Activated naive CD4-positive, alpha-beta T cell treated with anti-CD3 and anti-CD28 coated beads for 36 hours (primary cell): ENCODE measurements around the gene GOLGA1. TPM values are rescaled to one million over a fixed set of nuclear protein-coding genes. Genes with fewer than 3 reads are reported as not detected.

Experiments used
- total RNA-seq, 2 experiments: library from RNA; stranded (reverse); gene quantifications; one replicate each; pipeline ENCODE4 v1.2.3, GENCODE V29; 2021

The GOLGA1 gene
- total RNA-seq, 2 experiments from 2014 or later: 14.3 to 15.8 TPM

Other genes starting within 250 kb of the GOLGA1 start
- 1 to 10 TPM; 1.8 TPM for gene NR6A1, start 169.8 kb downstream of the GOLGA1 start, total RNA-seq
- not detected for gene OLFML2A, start 163.9 kb downstream of the GOLGA1 start, total RNA-seq
- gene WDR38, start 87.6 kb downstream of the GOLGA1 start, total RNA-seq: not detected
- gene RPL35, start 79.1 kb downstream of the GOLGA1 start, total RNA-seq: 1,000 to 10,000 TPM; 2,701 to 2,729 TPM
- gene ARPC5L, start 79.0 kb downstream of the GOLGA1 start, total RNA-seq: 100 to 1,000 TPM; 116 to 123 TPM
- gene SCAI, start 202.4 kb upstream of the GOLGA1 start, total RNA-seq: 10 to 100 TPM in 1 of 2 experiments, 1 to 10 TPM in 1; 9.6 to 11.8 TPM
- 10 to 100 TPM; 43.6 to 46.3 TPM for gene PPP6C, start 248.7 kb upstream of the GOLGA1 start, total RNA-seq